MCF 10A (cell line): ENCODE measurements around the gene OR8B2. TPM values are rescaled to one million over a fixed set of nuclear protein-coding genes. Genes with fewer than 3 reads are reported as not detected.

Experiments
- BruUV-seq: library from RNA; stranded (reverse); fragments of 400-500 nt; replicated peaks from 2 replicates; lab custom pipeline; 2021; lab: Mats Ljungman, UMichigan
- CTCF ChIA-PET: fragments of 300-600 bp; sonication (Branson Sonifier 250); formaldehyde crosslinking; extraction: SDS; loops from one replicate; lab custom pipeline; 2021; ENCODE audit warnings: antibody characterized with exemption, inconsistent platforms; lab: Yijun Ruan, JAX
- POLR2A ChIA-PET: fragments of 300-600, 350-650 bp; sonication (Branson Sonifier 250); formaldehyde crosslinking; extraction: SDS; loops from one replicate; lab custom pipeline; 2020; ENCODE audit warnings: antibody characterized with exemption, inconsistent platforms; lab: Yijun Ruan, JAX
- DNase-seq: peaks from one replicate; pipeline ENCODE4 v3.0.0-alpha.2; 2018; ENCODE audit not compliant: unreplicated experiment
- H3K27ac Mint-ChIP-seq: one replicate; pipeline ENCODE4 v1.8.0; 2022; ENCODE audit warnings: mild to moderate bottlenecking, low read depth, mixed read lengths; ENCODE audit not compliant: unreplicated experiment
- H3K27me3 Mint-ChIP-seq: one replicate; pipeline ENCODE4 v1.8.0; 2022; ENCODE audit warnings: mixed read lengths; ENCODE audit not compliant: insufficient read depth, unreplicated experiment
- H3K36me3 Mint-ChIP-seq: one replicate; pipeline ENCODE4 v1.8.0; 2022; ENCODE audit warnings: mild to moderate bottlenecking, moderate library complexity, mixed read lengths; ENCODE audit not compliant: insufficient read depth, unreplicated experiment
- H3K4me1 Mint-ChIP-seq: one replicate; pipeline ENCODE4 v1.8.0; 2022; ENCODE audit warnings: mixed read lengths; ENCODE audit not compliant: insufficient read depth, unreplicated experiment
- H3K4me3 Mint-ChIP-seq: one replicate; pipeline ENCODE4 v1.8.0; 2022; ENCODE audit warnings: mild to moderate bottlenecking, moderate library complexity, mixed read lengths; ENCODE audit not compliant: unreplicated experiment
- H3K9me3 Mint-ChIP-seq: one replicate; pipeline ENCODE4 v1.8.0; 2022; ENCODE audit warnings: mixed read lengths; ENCODE audit not compliant: unreplicated experiment
- CTCF ChIP-seq: fragments of 200-600 bp; IDR thresholded peaks from one replicate; pipeline ENCODE4 v1.8.0; 2022; ENCODE audit warnings: antibody characterized with exemption, mild to moderate bottlenecking; ENCODE audit not compliant: unreplicated experiment
- intact Hi-C: fragments of 100-400 bp; cut with micrococcal nuclease; formaldehyde crosslinking; loops from 2 replicates; pipeline ENCODE4 v1.14.1; 2022
- total RNA-seq: library from RNA; stranded (reverse); gene quantifications from 2 replicates; pipeline ENCODE4 v1.2.3, GENCODE V29; 2022

Gene OR8B2
- total RNA-seq, 1 experiment from 2014 or later, result not detected

DNA sequence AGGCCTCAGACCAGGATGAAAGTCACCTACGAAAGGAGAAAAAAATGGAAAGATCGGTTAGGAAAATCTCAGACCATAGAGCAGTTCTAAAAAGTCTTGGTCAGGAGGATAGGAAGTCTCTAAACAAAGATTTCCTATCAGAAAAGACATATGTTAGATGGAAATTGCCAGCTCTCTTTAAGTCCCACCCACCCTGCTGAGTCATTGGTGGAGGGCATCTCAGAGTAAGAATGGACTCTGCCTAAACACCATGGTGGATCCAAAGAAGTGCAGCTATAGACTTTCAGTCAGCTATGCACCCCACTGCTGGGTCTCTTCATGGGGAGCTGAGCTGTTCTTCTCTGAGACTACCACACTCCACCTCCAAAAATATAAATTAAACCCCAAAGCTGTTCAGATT is 3.7 kb downstream of the OR8B2 start:
- no peak for DNase-seq
- H3K27ac Mint-ChIP-seq, result no peak overlapping the region
- BruUV-seq, result no TSS peak
- TF ChIP-seq CTCF, result no peak
- peaks cover 1% of the 10 kb centered on the region for H3K36me3 Mint-ChIP-seq
- no peaks in the 10 kb centered on the region for H3K9me3 Mint-ChIP-seq
- ChIA-PET CTCF (no interaction called here), POLR2A (no interaction called here)
- H3K27me3 Mint-ChIP-seq, result no peaks in the 10 kb centered on the region
- no peaks in the 10 kb centered on the region for H3K4me1 Mint-ChIP-seq
- H3K4me3 Mint-ChIP-seq, result no peak overlapping the region
- intact Hi-C loops, result no loop called here

GRCh38 chr11:124376280-124376679 is 8.0 kb downstream of the OR8B2 start:
- Mint-ChIP-seq H3K36me3 (no peaks in the 10 kb centered on the region), H3K27ac (no peak overlapping the region), H3K4me1 (no peaks in the 10 kb centered on the region), H3K9me3 (no peaks in the 10 kb centered on the region), H3K4me3 (no peak overlapping the region), H3K27me3 (peaks cover 11% of the 10 kb centered on the region)
- DNase-seq, result no peak
- no peak for TF ChIP-seq CTCF
- no TSS peak for BruUV-seq
- intact Hi-C loops, result no loop called here
- ChIA-PET CTCF (no interaction called here), POLR2A (no interaction called here)

- CTCF ChIA-PET, result no interaction called here
- H3K4me1 Mint-ChIP-seq, result no peaks in the 10 kb centered on the region
- no peak for DNase-seq
- no peak for TF ChIP-seq CTCF
- peaks cover 73% of the 10 kb centered on the region for H3K27me3 Mint-ChIP-seq
- no peaks in the 10 kb centered on the region for H3K36me3 Mint-ChIP-seq
- H3K27ac Mint-ChIP-seq, result no peak overlapping the region
- no peaks in the 10 kb centered on the region for H3K9me3 Mint-ChIP-seq
- POLR2A ChIA-PET, result no interaction called here
- no TSS peak for BruUV-seq
- intact Hi-C loops, result no loop called here
- no peak overlapping the region for H3K4me3 Mint-ChIP-seq
These were observed 24.7 kb downstream of the OR8B2 start for GRCh38 chr11:124359566-124359965.

- no TSS peak for BruUV-seq
- no peaks in the 10 kb centered on the region for H3K4me1 Mint-ChIP-seq
- CTCF ChIA-PET, result no interaction called here
These were observed 37.9 kb downstream of the OR8B2 start for GRCh38 chr11:124346311-124346955.

More at GRCh38 chr11:124346311-124346955, 37.9 kb downstream of the OR8B2 start:
- H3K27ac Mint-ChIP-seq, result no peak overlapping the region
- no peak for TF ChIP-seq CTCF
- no peak overlapping the region for H3K4me3 Mint-ChIP-seq
- POLR2A ChIA-PET, result no interaction called here
- DNase-seq, result no peak
- intact Hi-C loops, result no loop called here
- H3K9me3 Mint-ChIP-seq, result no peaks in the 10 kb centered on the region
- no peaks in the 10 kb centered on the region for H3K36me3 Mint-ChIP-seq
- no peaks in the 10 kb centered on the region for H3K27me3 Mint-ChIP-seq
